Hepatocyte (in vitro differentiated cells): ENCODE measurements around the gene C9orf57.

ENCODE experiments used
- CTCF ChIP-seq: fragments of 200-600 bp; sonication (generic); IDR thresholded peaks from 2 replicates; pipeline ENCODE4 v1.5.1; 2016; ENCODE audit warnings: antibody characterized with exemption, mild to moderate bottlenecking; ENCODE audit not compliant: poor library complexity
- EZH2 ChIP-seq: fragments of 200-600 bp; sonication (generic); IDR thresholded peaks from 2 replicates; pipeline ENCODE4 v1.6.1; 2016; ENCODE audit warnings: antibody characterized with exemption, mild to moderate bottlenecking, borderline replicate concordance

- TF ChIP-seq CTCF: no peak
- no peak for TF ChIP-seq EZH2
Measured at GRCh38 chr9:72046630-72047456, 13.6 kb downstream of the C9orf57 start.
